Calu3 (cell line): ENCODE results near the gene DNAI1. TPM values are rescaled to one million over a fixed set of nuclear protein-coding genes. Genes with fewer than 3 reads are reported as not detected.

Source experiments
- BruUV-seq: library from RNA; stranded (reverse); fragments of 400-500 nt; replicated peaks from 2 replicates; lab custom pipeline; 2021; lab: Mats Ljungman, UMichigan
- CTCF ChIA-PET: fragments of 300-600 bp; sonication (Branson Sonifier 250); formaldehyde crosslinking; loops from one replicate; lab custom pipeline; 2022; ENCODE audit warnings: antibody characterized with exemption; lab: Charles Lee
- DNase-seq: peaks from one replicate; pipeline ENCODE4 v3.0.0; 2022
- H3K27ac Mint-ChIP-seq: one replicate; pipeline ENCODE4 v1.8.0; 2022; ENCODE audit warnings: mixed read lengths; ENCODE audit not compliant: unreplicated experiment
- H3K27me3 Mint-ChIP-seq: one replicate; pipeline ENCODE4 v1.8.0; 2022; ENCODE audit warnings: mixed read lengths; ENCODE audit not compliant: unreplicated experiment
- H3K36me3 Mint-ChIP-seq: one replicate; pipeline ENCODE4 v1.8.0; 2022; ENCODE audit warnings: mild to moderate bottlenecking, moderate library complexity, mixed read lengths; ENCODE audit not compliant: insufficient read depth, unreplicated experiment
- H3K4me1 Mint-ChIP-seq: one replicate; pipeline ENCODE4 v1.8.0; 2022; ENCODE audit warnings: mild to moderate bottlenecking, low read depth, mixed read lengths; ENCODE audit not compliant: unreplicated experiment
- H3K4me3 Mint-ChIP-seq: one replicate; pipeline ENCODE4 v1.8.0; 2022; ENCODE audit warnings: mild to moderate bottlenecking, low read depth, moderate library complexity, mixed read lengths; ENCODE audit not compliant: unreplicated experiment
- H3K9me3 Mint-ChIP-seq: one replicate; pipeline ENCODE4 v1.8.0; 2022; ENCODE audit warnings: low read depth, mixed read lengths; ENCODE audit not compliant: unreplicated experiment
- intact Hi-C: fragments of 100-400 bp; cut with micrococcal nuclease; formaldehyde crosslinking; loops from one replicate; pipeline ENCODE4 v1.10.0; 2022; ENCODE audit not compliant: unreplicated experiment
- total RNA-seq: library from RNA; stranded (reverse); gene quantifications from 2 replicates; pipeline ENCODE4 v1.2.3, GENCODE V29; 2022
- TF ChIP-seq, protein P1 (sequence below): fragments of 200-600 bp; IDR thresholded peaks from one replicate; pipeline ENCODE4 v1.8.0; 2022; ENCODE audit warnings: antibody characterized with exemption; ENCODE audit not compliant: unreplicated experiment

Gene DNAI1
- total RNA-seq, 1 experiment from 2014 or later, result not detected

GRCh38 chr9:34417734-34418133 lies 40.9 kb upstream of the DNAI1 start:
- Mint-ChIP-seq H3K36me3 (no peaks in the 10 kb centered on the region), H3K4me3 (no peak overlapping the region), H3K4me1 (no peaks in the 10 kb centered on the region), H3K9me3 (no peaks in the 10 kb centered on the region), H3K27me3 (no peaks in the 10 kb centered on the region), H3K27ac (no peak overlapping the region)
- intact Hi-C loops, result no loop called here
- TF ChIP-seq, protein P1, sequence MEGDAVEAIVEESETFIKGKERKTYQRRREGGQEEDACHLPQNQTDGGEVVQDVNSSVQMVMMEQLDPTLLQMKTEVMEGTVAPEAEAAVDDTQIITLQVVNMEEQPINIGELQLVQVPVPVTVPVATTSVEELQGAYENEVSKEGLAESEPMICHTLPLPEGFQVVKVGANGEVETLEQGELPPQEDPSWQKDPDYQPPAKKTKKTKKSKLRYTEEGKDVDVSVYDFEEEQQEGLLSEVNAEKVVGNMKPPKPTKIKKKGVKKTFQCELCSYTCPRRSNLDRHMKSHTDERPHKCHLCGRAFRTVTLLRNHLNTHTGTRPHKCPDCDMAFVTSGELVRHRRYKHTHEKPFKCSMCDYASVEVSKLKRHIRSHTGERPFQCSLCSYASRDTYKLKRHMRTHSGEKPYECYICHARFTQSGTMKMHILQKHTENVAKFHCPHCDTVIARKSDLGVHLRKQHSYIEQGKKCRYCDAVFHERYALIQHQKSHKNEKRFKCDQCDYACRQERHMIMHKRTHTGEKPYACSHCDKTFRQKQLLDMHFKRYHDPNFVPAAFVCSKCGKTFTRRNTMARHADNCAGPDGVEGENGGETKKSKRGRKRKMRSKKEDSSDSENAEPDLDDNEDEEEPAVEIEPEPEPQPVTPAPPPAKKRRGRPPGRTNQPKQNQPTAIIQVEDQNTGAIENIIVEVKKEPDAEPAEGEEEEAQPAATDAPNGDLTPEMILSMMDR, result no peak
- BruUV-seq, result no TSS peak
- DNase-seq, result no peak
- CTCF ChIA-PET, result interaction anchor here (1.0 kb wide), 1 partner anchor 14 kb away, joined by 3 read pairs; no protein-coding TSS in a partner anchor

- CTCF ChIA-PET, result no interaction called here
- DNase-seq, result no peak
These were observed 38.7 kb upstream of the DNAI1 start for GRCh38 chr9:34419716-34420504.

DNA sequence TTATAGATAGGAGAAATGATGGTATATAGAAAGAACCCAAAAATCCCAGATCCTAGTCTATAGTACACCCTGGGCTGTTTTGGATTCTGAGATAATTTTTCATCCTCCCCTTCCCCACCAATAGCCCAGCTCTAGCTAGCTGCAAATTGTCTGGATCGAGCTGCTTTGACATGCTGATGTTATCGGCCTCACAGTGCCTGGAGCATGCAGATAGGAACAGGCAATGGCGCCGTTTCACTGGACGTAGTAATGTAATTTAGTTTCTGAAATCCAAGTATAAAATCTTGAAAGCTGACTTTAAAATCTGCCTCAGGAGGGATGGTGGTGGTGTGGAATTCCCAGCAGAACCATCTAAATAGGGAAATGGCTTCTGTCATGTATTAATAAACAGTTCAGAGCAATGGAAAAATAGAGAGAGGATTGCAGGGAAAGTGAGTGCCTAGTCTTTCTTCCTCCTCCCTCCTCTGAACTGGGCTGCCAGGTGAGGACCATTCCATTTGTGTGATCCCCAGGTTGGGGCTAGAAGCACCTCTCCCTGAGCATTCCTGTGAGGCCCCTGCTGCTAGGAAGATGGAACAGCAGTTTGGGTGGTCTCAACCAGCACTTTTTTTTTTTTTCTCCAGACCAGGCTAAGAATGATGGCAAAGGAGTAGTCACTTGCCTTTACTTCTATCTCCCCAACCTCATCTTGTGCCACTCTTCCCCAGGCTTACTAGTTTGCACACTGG lies 32.1 kb upstream of the DNAI1 start:
- Mint-ChIP-seq H3K36me3 (no peaks in the 10 kb centered on the region), H3K9me3 (no peaks in the 10 kb centered on the region), H3K4me1 (no peaks in the 10 kb centered on the region), H3K4me3 (no peak overlapping the region), H3K27me3 (no peaks in the 10 kb centered on the region), H3K27ac (no peak overlapping the region)
- TF ChIP-seq, protein P1, result no peak
- DNase-seq, result no peak
- CTCF ChIA-PET, result no interaction called here
- intact Hi-C loops, result no loop called here
- BruUV-seq, result no TSS peak

More at GRCh38 chr9:34419716-34420504, 38.7 kb upstream of the DNAI1 start:
- TF ChIP-seq, protein P1, result no peak
- H3K27ac Mint-ChIP-seq, result no peak overlapping the region
- no peak overlapping the region for H3K4me3 Mint-ChIP-seq
- no peaks in the 10 kb centered on the region for H3K4me1 Mint-ChIP-seq
- H3K27me3 Mint-ChIP-seq, result no peaks in the 10 kb centered on the region
- no peaks in the 10 kb centered on the region for H3K9me3 Mint-ChIP-seq
- no peaks in the 10 kb centered on the region for H3K36me3 Mint-ChIP-seq
- intact Hi-C loops, result no loop called here
- no TSS peak for BruUV-seq

DNA sequence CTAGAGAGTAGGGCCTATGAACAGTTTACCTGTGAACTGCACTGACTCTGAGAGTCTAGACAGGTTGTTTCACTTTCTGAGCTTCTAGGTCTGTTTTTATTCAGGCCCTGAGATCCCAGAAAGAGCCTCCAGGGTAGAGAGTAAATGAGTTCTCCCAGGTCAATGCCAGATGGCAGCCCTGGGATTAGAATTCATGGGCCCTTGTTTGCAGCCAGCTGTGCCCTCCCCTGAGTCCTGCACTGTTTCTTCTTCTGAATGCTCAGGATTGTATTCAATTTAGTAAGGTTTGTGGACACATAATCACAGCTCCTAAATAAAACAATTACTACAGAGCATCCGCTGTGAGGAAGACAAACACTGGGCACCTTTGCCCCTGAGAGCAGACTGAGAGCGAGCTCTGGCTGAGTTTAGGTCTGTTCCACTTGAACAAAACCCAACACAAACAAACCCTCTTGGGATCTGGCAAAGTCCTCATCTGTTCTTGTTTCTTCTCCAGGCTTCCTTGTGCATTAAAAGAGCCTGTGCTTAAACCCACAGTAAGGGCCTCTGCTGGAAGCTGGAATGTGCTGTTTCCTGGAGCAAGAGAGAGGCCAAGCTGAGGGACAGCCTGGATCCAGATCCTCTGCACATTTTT lies 30.2 kb upstream of the DNAI1 start:
- CTCF ChIA-PET, result no interaction called here
- Mint-ChIP-seq H3K9me3 (no peaks in the 10 kb centered on the region), H3K27me3 (no peaks in the 10 kb centered on the region), H3K4me1 (no peaks in the 10 kb centered on the region), H3K36me3 (no peaks in the 10 kb centered on the region), H3K4me3 (no peak overlapping the region), H3K27ac (no peak overlapping the region)
- DNase-seq, result no peak
- TF ChIP-seq, protein P1, result no peak
- BruUV-seq, result no TSS peak
- intact Hi-C loops, result no loop called here
